GM19025 (cell line): Measurements from ENCODE around the gene DACT2.
"Not testable (repeated sequence)": the region's sequence is repeated elsewhere in the genome, so short reads cannot be mapped to it uniquely, and the experiment has no call there.

ENCODE experiments used
- ATAC-seq: cut with Tn5 transposase; IDR thresholded peaks from one replicate; pipeline ENCODE4 v1.9.1; 2021; ENCODE audit warnings: mild to moderate bottlenecking, low read depth, moderate library complexity; ENCODE audit not compliant: unreplicated experiment

The DACT2 gene

DNA sequence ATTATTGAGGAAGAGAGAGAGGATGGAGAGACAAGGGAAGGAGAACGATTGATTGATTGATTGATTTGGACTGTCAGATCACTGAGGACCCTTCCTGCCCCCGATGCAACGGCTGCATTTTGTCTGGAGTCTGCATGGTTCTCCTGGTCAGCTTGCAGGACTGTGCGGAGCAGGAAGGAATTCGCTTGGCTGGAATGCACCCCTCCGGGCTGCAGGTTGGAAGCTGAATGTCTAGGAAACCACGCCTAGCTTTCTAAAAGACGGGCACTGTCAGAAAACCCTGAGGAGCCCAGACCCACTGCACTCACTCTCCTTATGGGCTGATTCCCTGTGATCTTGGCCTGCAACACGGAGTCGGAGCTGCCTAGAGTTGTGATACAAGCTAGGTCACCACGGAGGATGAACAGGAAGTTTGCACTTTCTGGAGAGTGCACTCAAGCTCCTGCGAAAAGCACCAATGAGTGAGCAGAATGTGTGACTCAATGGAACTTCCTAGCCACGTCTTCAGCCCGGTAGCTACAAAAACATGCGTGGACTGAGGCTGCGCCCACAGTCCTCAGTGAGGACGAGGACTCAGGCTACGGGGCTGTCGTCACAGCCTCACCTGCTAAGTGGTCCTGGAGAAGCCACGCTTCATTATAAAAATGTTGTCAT is 14.4 kb downstream of the DACT2 start:
- no peak for ATAC-seq

GRCh38 chr6:168304752-168305015 is 14.9 kb downstream of the DACT2 start:
- ATAC-seq, result no peak

DNA sequence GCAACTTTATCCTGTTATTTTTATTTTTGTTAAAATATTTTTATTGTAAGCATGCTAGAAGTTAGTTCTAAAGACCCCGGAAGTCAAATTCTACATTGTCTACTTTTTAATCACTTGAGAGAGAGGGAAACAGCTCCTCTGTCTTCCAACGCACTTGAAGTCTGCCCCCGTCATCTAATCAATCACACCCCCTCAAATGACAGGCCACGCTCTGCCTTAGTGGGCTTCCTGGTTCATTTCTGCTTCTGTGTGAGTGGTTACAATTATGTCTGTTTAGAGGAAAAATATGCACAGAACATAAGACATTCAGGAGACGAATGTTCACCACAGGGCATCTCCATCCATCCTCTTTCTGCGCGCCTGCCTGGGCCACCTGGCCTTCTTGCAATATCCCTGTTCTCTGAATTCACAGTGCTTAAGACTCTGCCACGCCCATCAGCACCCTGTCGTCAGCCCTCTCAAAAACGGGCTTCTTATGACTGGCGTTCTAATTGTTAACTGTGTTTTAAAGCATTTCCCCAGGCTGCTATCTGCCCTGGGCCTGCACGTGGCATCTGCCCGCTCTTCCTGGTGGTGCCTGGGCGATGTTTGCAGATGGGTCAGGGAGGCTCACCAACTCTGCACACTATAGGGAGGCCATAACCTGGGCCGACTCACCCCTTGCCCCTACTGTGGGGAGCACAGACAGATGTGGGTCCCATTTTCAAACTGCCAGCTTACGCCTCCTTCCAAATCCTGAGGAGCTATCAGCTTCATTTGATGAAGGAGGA is 15.4 kb downstream of the DACT2 start:
- ATAC-seq, result no peak

GRCh38 chr6:168302534-168302933 is 17.0 kb downstream of the DACT2 start:
- no peak for ATAC-seq

GRCh38 chr6:168301648-168302398 is 17.8 kb downstream of the DACT2 start:
- ATAC-seq, result no peak

GRCh38 chr6:168300975-168301647 is 18.5 kb downstream of the DACT2 start:
- no peak for ATAC-seq

GRCh38 chr6:168299541-168300511 is 19.8 kb downstream of the DACT2 start:
- no peak for ATAC-seq

DNA sequence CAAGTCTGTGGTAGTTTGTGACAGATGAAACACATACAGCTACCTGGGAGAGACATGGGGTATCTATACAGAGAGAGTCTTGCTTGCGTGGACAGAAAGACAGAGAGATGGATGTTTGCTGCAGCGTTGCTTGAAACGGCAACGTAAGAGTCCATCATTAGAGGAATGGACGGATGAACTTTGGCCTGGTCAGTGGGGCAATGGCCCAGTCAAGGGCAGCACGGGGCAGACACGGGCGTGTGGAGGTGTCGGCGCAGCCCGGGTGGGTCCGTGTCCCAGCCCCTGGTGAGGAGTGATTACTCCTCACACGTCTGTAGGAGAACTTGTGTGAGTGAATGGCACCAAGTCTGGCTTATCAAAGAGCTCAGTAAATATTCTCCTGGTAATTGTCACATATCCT is 21.9 kb downstream of the DACT2 start:
- ATAC-seq, result no peak

DNA sequence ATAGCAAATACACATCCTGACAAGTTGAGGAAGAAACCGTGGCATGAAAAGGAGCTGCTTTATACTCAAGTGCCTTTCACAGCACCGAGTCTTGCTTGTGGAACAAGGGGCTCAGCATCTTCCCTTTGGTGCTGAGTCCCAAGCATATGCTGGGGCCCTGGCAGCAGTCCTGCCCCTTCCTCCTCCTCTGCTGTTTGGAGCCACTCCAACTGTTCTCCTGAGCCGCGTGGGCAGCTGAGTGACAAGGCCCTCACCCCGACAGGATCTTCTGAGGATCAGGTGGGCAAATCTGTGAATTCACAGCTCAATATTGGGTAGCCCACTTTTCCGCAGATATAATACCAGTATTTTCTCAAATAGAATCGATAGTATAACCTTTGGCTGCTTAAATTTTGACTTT is 24.7 kb downstream of the DACT2 start:
- ATAC-seq, result no peak

DNA sequence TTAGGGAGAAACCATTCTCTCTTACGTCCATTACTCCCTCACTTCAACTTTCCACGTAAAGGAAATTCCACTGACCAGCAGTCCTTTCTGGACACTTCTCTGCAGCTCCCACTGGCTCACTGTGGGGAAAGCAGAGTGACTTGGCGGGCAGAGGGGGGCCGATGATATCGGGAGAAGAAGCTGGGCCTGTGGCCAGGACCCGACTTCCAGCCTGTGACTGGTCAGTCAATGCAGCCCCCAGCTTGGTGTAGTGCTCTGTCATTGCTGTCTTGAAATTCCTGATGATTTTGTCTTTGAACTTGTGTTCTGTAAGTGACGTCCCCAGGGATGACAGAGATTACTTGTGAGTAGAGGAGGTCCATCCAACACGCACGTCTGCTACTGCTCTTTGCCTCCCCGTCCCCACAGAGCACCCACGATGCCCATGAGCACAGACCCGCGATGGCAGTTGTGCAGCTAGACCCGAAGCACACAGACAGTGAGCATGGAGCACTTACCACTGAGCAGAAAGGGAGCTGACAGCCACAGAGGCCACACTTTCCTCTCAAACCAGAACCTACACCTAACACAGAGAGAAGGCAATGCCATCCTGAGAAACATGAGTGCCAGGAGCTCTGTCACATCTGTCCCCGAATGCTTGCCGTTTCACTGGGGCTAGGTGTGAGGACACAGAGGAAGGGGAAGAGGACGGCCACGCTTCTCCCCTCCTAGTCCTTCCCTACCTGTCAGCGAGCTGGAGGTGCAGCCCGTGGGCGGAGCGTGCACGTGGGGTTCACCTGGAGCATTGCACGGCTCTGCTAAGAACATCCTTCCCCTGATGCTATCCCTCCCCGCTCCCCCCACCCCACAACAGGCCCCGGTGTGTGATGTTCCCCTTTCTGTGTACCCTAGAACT is 25.7 kb downstream of the DACT2 start:
- no peak for ATAC-seq

- no peak for ATAC-seq
Measured at GRCh38 chr6:168292826-168293225, 26.8 kb downstream of the DACT2 start.

DNA sequence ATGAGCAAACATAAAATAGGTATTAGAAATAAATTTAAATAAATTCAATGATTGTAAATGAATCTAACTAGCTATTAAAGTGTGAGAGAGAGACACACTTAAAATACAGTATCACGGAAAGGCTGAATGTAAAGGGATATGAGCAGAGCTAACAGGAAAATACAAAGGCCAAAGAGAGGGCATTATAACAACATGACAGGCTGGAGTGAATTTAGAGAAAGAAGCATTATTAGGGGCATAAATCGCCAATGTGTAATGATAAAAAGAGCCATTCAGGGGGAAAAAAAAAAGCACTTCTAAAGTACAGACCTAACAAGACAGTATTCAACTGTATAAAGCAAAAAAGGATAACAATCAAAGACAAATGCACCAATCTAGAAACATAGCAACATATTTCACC is 28.1 kb downstream of the DACT2 start:
- no peak for ATAC-seq

GRCh38 chr6:168290095-168290494 is 29.5 kb downstream of the DACT2 start:
- ATAC-seq, result no peak

DNA sequence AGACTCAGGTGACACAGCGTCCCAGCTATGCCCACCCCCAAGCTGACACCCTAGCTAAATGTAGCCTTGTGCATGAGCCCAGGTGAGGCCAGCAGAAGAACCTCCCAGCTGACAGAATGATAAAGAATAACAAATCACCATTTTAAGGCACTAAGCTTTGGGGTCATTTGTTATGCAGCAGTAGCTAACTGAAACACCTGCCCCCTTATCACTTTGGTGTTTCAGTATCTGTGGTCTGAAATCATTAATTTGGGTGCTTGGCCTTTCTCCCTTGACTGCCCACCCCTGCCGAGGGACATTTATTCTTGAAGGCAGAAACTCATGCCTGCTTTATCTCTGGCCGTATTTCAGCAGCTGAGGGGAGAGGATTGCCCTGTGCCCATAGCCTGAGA is 30.0 kb downstream of the DACT2 start:
- no peak for ATAC-seq

DNA sequence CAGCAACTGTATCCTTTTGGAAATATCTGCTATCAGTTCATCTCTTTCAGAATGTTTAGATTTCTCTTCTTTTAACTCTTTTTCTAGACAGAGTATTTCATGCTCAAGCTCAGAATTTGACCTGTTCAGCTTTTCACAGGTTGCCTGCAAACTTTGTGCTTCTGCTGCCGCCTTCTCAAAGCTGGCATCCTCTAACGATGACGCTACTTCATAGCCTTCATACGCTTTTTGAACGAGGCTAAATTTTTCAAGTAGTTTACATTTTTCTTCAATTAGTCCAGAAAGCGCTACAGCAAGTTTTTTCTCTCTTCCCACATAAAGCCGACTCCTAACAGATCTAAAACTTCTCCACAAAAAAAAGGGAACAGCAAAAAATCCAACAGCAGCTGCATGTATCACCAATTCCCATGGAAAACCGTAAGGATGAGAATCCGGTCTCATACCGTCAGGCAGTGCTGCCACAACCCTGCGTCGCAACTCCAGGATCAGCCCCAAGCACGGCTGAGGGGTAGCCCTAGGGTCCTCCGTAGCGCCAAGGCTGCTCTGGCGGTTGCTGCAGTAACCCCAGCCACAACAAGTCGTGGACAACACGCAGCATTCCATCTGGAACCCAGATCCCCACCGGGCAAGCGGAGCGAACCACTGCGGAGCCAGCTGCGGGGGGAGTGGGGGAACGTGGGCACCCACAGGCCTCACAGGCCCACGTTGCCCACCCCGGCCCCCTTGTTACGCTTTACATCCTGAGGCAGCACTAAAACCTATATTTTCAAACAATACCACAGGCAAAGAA is 30.6 kb downstream of the DACT2 start:
- ATAC-seq, result no peak

DNA sequence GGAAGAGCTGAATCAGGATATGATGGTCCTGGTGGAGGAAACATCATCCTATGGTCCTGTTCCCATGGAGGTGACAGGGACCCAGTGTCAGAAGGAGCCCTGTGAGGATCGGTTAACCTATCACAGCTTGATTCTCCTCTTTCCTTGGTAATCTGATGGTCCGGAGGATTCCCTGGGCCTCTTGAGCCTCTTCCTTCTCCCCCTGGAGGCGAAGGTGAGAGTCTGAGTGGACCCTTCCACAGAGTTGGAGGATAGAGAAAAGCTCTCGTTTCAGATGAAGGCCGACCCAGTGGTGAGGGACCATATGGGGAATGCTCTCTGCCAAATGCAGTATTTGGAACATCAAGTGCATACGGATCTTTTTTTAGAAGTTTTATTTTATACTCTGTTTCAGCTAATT is 32.1 kb downstream of the DACT2 start:
- ATAC-seq, result not testable (repeated sequence)

DNA sequence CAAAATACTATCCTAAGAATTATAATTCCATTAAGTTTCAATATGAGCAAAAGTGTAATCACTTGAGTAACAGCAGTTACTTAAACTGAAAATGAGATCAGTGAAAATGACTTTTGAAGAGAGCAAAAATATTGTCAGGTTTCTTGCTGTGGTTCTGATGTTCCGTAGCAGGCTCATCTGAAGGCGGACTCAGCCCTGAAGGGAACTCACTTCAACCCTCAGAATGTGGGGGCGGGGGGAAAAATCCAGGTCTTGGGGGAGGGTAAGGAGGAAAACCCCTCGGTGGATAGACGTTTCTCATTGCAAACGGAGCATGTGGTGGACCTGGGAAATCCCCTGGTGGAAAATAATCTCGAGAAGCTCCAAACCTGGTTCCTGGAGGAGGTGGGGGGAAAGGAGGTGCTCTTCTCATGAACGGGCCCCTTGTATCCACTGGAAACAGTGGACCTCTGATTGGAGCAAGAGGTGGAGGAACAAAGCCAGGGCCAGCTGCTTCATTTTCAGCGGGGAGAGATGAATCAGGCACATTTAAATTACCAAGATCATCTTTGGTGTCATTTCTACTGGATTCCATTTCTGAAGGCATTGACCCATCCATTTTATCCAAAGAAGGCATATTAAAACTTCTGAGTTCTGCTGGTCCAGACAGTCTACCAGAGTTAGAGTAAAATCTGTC is 32.7 kb downstream of the DACT2 start:
- ATAC-seq, result not testable (repeated sequence)

DNA sequence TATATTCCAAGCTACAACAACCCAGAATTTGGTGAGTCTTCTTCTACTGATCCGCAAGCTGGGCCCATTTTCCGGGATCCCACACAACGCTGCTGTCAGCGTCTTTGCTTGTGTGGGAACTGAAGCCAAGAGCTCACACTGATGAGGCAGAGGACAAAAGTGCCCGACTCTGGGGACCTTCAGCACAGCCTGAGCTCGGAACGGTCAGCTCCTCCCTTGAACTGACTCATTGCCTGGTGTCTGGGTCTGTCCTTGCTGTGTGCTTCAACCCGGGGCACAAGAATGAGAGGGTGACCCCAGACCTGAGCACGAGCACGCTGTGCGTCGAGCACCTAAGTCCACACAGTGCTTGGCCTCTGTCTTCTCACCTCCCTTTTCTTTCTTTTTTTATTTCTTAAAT is 33.5 kb downstream of the DACT2 start:
- no peak for ATAC-seq
